AG09319 (cell line): ENCODE results near the gene GPX3.

Source experiments
- DNase-seq: peaks from one replicate; pipeline ENCODE4 v3.0.0-alpha.2; 2010; ENCODE audit warnings: low read depth; ENCODE audit errors: extremely low read depth
- CTCF ChIP-seq: IDR thresholded peaks from 2 replicates; pipeline ENCODE4 v1.5.1; 2011; ENCODE audit warnings: low read depth, mild to moderate bottlenecking, inconsistent platforms, low read length, moderate library complexity

Gene GPX3

GRCh38 chr5:151051931-151052608 lies 31.7 kb downstream of the GPX3 start:
- DNase-seq = no peak
- no peak for TF ChIP-seq CTCF

GRCh38 chr5:151052836-151053235 lies 32.4 kb downstream of the GPX3 start:
- no peak for DNase-seq
- TF ChIP-seq CTCF = no peak

- no peak for DNase-seq
- TF ChIP-seq CTCF = no peak
Observed at GRCh38 chr5:151053796-151054462, 33.5 kb downstream of the GPX3 start.

- no peak for TF ChIP-seq CTCF
- DNase-seq = no peak
Observed at GRCh38 chr5:151054709-151055108, 34.3 kb downstream of the GPX3 start.

- TF ChIP-seq CTCF = no peak
- DNase-seq = no peak
Observed at GRCh38 chr5:151055336-151055735, 34.9 kb downstream of the GPX3 start.

- no peak for TF ChIP-seq CTCF
- no peak for DNase-seq
Observed at GRCh38 chr5:151056379-151057325, 36.3 kb downstream of the GPX3 start.
